GM19099 (cell line): ENCODE measurements around the gene COG5.

ENCODE experiments used
- POLR2A ChIP-seq: IDR thresholded peaks from 3 replicates; pipeline ENCODE4 v1.6.1; 2011; ENCODE audit warnings: low read depth; ENCODE audit not compliant: insufficient read length; ENCODE audit errors: extremely low read depth

The COG5 gene

GRCh38 chr7:107158028-107158427 lies 405.7 kb downstream of the COG5 start:
- TF ChIP-seq POLR2A: no peak

GRCh38 chr7:107157091-107157490 lies 406.6 kb downstream of the COG5 start:
- no peak for TF ChIP-seq POLR2A

GRCh38 chr7:107154826-107155225 lies 408.9 kb downstream of the COG5 start:
- TF ChIP-seq POLR2A: no peak

GRCh38 chr7:107152011-107152410 lies 411.7 kb downstream of the COG5 start:
- TF ChIP-seq POLR2A: no peak
